K562 (cell line): ENCODE data around the gene ECE2. TPM values are rescaled to one million over a fixed set of nuclear protein-coding genes. Genes with fewer than 3 reads are reported as not detected.

Source experiments
- ATAC-seq: fragments of 200-7000 bp; cut with Tn5 transposase; 3 replicates; pipeline ENCODE4 v1.9.1; 2020; ENCODE audit warnings: moderate library complexity
- BruUV-seq: library from RNA; stranded (reverse); fragments of 400-500 nt; replicated peaks from 2 replicates; lab custom pipeline; 2021; lab: Mats Ljungman, UMichigan
- CTCF ChIA-PET: fragments of 300-600 bp; formaldehyde crosslinking; extraction: SDS; loops from one replicate; lab custom pipeline; 2021; ENCODE audit warnings: low intra/inter-chr PET ratio; lab: Yijun Ruan, JAX
- POLR2A ChIA-PET: fragments of 300-600, 350-650 bp; sonication (Branson Sonifier 250); formaldehyde crosslinking; extraction: SDS; loops from one replicate; lab custom pipeline; 2021; ENCODE audit warnings: antibody characterized with exemption, inconsistent platforms; lab: Yijun Ruan, JAX
- DNase-seq, 4 experiments: peaks; one replicate each; pipeline versions ENCODE4 v3.0.0 to v3.0.0-alpha.2; 2011 to 2018; ENCODE audit warnings: low spot score in 3 of 4, mixed read lengths in 3 of 4; ENCODE audit errors: extremely low read depth in 1 of 4
- FAIRE-seq: peaks from 2 replicates; lab custom pipeline; 2011; peaks lifted over from hg19 to GRCh38; lab: Jason Lieb, UNC
- H2AFZ ChIP-seq: 2 replicates; pipeline ENCODE4 v1.6.0; 2011; ENCODE audit warnings: low read depth, low read length, control low read depth, inconsistent platforms
- H3K27ac ChIP-seq: fragments of 200-600 bp; 3 replicates; pipeline ENCODE4 v1.8.0; 2011; ENCODE audit warnings: low read depth, mild to moderate bottlenecking, control low read depth, inconsistent platforms, low read length, moderate library complexity, mixed read lengths; ENCODE audit errors: extremely low read depth
- H3K27me3 ChIP-seq, 2 experiments: fragments of 300-600 bp in 1 of 2; 2 replicates in 1 of 2; 3 replicates in 1 of 2; pipeline versions ENCODE4 v1.6.0 to v1.8.0; 2011; ENCODE audit warnings: inconsistent platforms in 2 of 2, low read length in 2 of 2, mild to moderate bottlenecking in 1 of 2, mixed read lengths in 1 of 2, moderate library complexity in 1 of 2; ENCODE audit not compliant: control insufficient read depth in 2 of 2, insufficient read depth in 2 of 2
- H3K36me3 ChIP-seq: fragments of 300-600 bp; 3 replicates; pipeline ENCODE4 v1.8.0; 2011; ENCODE audit warnings: mild to moderate bottlenecking, low read length, inconsistent platforms; ENCODE audit not compliant: control insufficient read depth, insufficient read depth
- H3K4me1 ChIP-seq, 2 experiments: fragments of 200-600 bp in 1 of 2; replicated peaks in 1 of 2; 2 replicates in 1 of 2; 3 replicates in 1 of 2; pipeline versions ENCODE4 v1.5.1 to v1.8.0; 2011; ENCODE audit warnings: inconsistent platforms in 2 of 2, low read length in 2 of 2, mild to moderate bottlenecking in 1 of 2, mixed read lengths in 1 of 2, moderate library complexity in 1 of 2; ENCODE audit not compliant: control insufficient read depth in 2 of 2, insufficient read depth in 2 of 2
- H3K4me2 ChIP-seq: 2 replicates; pipeline ENCODE4 v1.6.1; 2011; ENCODE audit warnings: low read length, control low read depth, inconsistent platforms, mixed read lengths; ENCODE audit not compliant: insufficient read depth
- H3K4me3 ChIP-seq: fragments of 200-600 bp; sonication (generic), shearing (Covaris generic); 2 replicates; pipeline ENCODE4 v1.5.1; 2016; ENCODE audit warnings: control low read depth, inconsistent platforms
- H3K79me2 ChIP-seq: fragments of 200-600 bp; 3 replicates; pipeline ENCODE4 v1.8.0; 2011; ENCODE audit warnings: low read length, inconsistent platforms; ENCODE audit not compliant: control insufficient read depth, insufficient read depth
- H3K9ac ChIP-seq, 2 experiments: 2 replicates each; pipeline versions ENCODE4 v1.6.0 to v1.6.1; 2011; ENCODE audit warnings: low read depth in 2 of 2, low read length in 2 of 2, control low read depth in 1 of 2, inconsistent platforms in 1 of 2, mild to moderate bottlenecking in 1 of 2, mixed read lengths in 1 of 2; ENCODE audit not compliant: insufficient read depth in 1 of 2
- H3K9me1 ChIP-seq: one replicate; pipeline ENCODE4 v1.6.0; 2011; ENCODE audit warnings: inconsistent platforms, mild to moderate bottlenecking, low read length, moderate library complexity; ENCODE audit not compliant: control insufficient read depth, insufficient read depth
- H3K9me3 ChIP-seq: replicated peaks from 2 replicates; pipeline ENCODE4 v1.5.1; 2011; ENCODE audit warnings: low read depth, low read length, inconsistent platforms; ENCODE audit not compliant: control insufficient read depth, insufficient read depth
- H4K20me1 ChIP-seq: replicated peaks from 2 replicates; pipeline ENCODE4 v1.6.1; 2011; ENCODE audit warnings: low read length, inconsistent platforms, mixed read lengths; ENCODE audit not compliant: control insufficient read depth, insufficient read depth
- E2F8 ChIP-seq: fragments of 450-650 bp; IDR thresholded peaks from 2 replicates; pipeline ENCODE4 v1.7.1; 2018; ENCODE audit warnings: mild to moderate bottlenecking, low read depth; ENCODE audit not compliant: partially characterized antibody
- ILF3 ChIP-seq: fragments of 450-650 bp; IDR thresholded peaks from 2 replicates; pipeline ENCODE4 v1.6.1; 2018; ENCODE audit warnings: antibody characterized with exemption, mild to moderate bottlenecking, moderate library complexity, borderline replicate concordance
- NFXL1 ChIP-seq: fragments of 450-650 bp; formaldehyde crosslinking; IDR thresholded peaks from 2 replicates; pipeline ENCODE4 v1.4.0; 2021; ENCODE audit warnings: mild to moderate bottlenecking
- TFAP4 ChIP-seq: sonication (generic); formaldehyde crosslinking; IDR thresholded peaks from 2 replicates; pipeline ENCODE4 v1.8.0; 2022; ENCODE audit warnings: missing genetic modification reagents, mild to moderate bottlenecking, moderate library complexity, borderline replicate concordance
- ZNF41 ChIP-seq: fragments of 250-450 bp; sonication (Bioruptor Pico); conservative IDR thresholded peaks from 2 replicates; pipeline ENCODE4 v1.4.0; 2020; ENCODE audit warnings: mild to moderate bottlenecking
- ZNF507 ChIP-seq: conservative IDR thresholded peaks from 2 replicates; pipeline ENCODE4 v1.6.1; 2017; ENCODE audit warnings: missing genetic modification characterization, missing compliant biosample characterization
- ZNF707 ChIP-seq: fragments of 250-450 bp; sonication (Bioruptor Pico); conservative IDR thresholded peaks from 2 replicates; pipeline ENCODE4 v1.8.0; 2022; ENCODE audit warnings: inconsistent platforms, mild to moderate bottlenecking, moderate library complexity
- WGBS: fragments of 100-300 bp; shearing (Covaris generic); methylation state at CpG from one replicate; pipeline ENCODE4 v1.1.6; 2016; ENCODE audit warnings: low coverage, mixed read lengths; ENCODE audit not compliant: insufficient coverage; ENCODE audit errors: missing lambda C conversion rate; 5-methylcytosine and 5-hydroxymethylcytosine counted together
- in situ Hi-C: fragments of 300-500 bp; cut with MboI; formaldehyde crosslinking; loops from 4 replicates; pipeline ENCODE4 v1.15.0; 2018; ENCODE audit warnings: inconsistent platforms, mixed read lengths
- intact Hi-C: fragments of 100-400 bp; cut with micrococcal nuclease; formaldehyde crosslinking; loops from 2 replicates; pipeline ENCODE4 v1.14.2; 2022
- polyA plus RNA-seq, 8 experiments: library from polyadenylated mRNA; depleted of rRNA in 4 of 8; stranded (reverse) in 5 of 8; unstranded in 3 of 8; fragments of >200 nt; fragmentation: Nextera tagmentation in 2 of 8; fragmentation: Illumina TruSeq in 1 of 8; extraction: Ambion mirVana in 2 of 8; extraction: Trizol in 1 of 8; gene quantifications; 2 replicates each; pipeline versions ENCODE4 v1.2.1 to v1.2.3, GENCODE V29; 2011 to 2014; ENCODE audit warnings: inconsistent platforms in 1 of 8, missing spikeins in 1 of 8
- total RNA-seq, 7 experiments: library from RNA; depleted of rRNA in 6 of 7; stranded (reverse); fragments of >200 nt in 6 of 7; fragmentation: Illumina TruSeq in 2 of 7; extraction: Trizol in 2 of 7; gene quantifications; 2 replicates each; pipeline versions ENCODE4 v1.2.1 to v1.2.3, GENCODE V29; 2011 to 2021; ENCODE audit warnings: low replicate concordance in 1 of 7

The ECE2 gene
- total and polyA plus RNA-seq, 9 of the 15 experiments (the other 6 are each of a cell fraction or from before 2014, with no cell fraction given) = not detected

DNA sequence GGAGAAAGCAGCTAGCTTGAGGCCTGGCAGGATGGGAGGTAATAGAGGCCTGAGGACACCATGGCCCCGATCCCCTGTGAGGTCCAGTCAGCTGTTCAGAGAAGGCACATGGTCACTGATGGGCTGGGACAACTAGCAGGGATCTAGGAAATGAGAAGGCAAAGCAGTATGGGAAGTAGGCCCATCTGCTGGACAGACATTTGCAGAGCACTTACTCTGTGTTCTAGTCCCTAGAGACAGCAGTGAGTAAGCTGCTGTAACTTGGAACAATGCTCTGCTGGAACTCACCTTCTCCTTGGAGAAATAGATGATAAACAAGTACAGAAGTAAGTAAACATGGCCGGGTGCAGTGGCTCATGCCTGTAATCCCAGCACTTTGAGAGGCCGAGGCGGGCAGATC, 7.1 kb downstream of the ECE2 start:
- POLR2A ChIA-PET = interaction anchor here (1.3 kb wide), 1 partner anchor 12 kb away, joined by 3 read pairs; no protein-coding TSS in a partner anchor

GRCh38 chr3:184283681-184284080, 7.9 kb downstream of the ECE2 start:
- no peaks in the 10 kb centered on the region for H3K9me3 ChIP-seq
- no peaks in the 10 kb centered on the region for H3K36me3 ChIP-seq
- no peaks in the 10 kb centered on the region for H3K9me1 ChIP-seq
- no peak overlapping the region for H3K27ac ChIP-seq
- no peak for ATAC-seq
- no peaks in the 10 kb centered on the region for H3K4me1 ChIP-seq
- WGBS = 0% methylated on average over 6 of the region's 8 CpGs
- no peak overlapping the region for H3K4me2 ChIP-seq
- H2AFZ ChIP-seq = no peak overlapping the region
- H3K9ac ChIP-seq = no peak overlapping the region
- CTCF ChIA-PET = no interaction called here
- in situ Hi-C loops = no loop called here
- intact Hi-C loops = loop anchor here (1.0 to 2.0 kb wide), 3 partner anchors 33 to 138 kb away; no protein-coding TSS in a partner anchor
- no peak overlapping the region for H3K4me3 ChIP-seq
- peaks cover 12% of the 10 kb centered on the region; the same call in 1 of the 2 replicates for H4K20me1 ChIP-seq
- H3K79me2 ChIP-seq = no peaks in the 10 kb centered on the region
- BruUV-seq = no TSS peak
- no peak for DNase-seq
- FAIRE-seq = no peak
- POLR2A ChIA-PET = no interaction called here
- H3K27me3 ChIP-seq = peaks cover 28 to 60% of the 10 kb centered on the region in 2 experiments
- TF ChIP-seq ZNF41 (CRISPR knock-in tag) = no peak
- no peak for TF ChIP-seq ILF3
- TF ChIP-seq E2F8 = no peak

More for the DNA sequence above, 7.1 kb downstream of the ECE2 start:
- FAIRE-seq (no peak), ATAC-seq (peak; percentile 17; the same call in 1 of the 3 replicates), DNase-seq (no peak)
- H3K27ac ChIP-seq = no peak overlapping the region
- BruUV-seq = no TSS peak
- H3K27me3 ChIP-seq = peaks cover 34 to 61% of the 10 kb centered on the region in 2 experiments
- in situ Hi-C loops = no loop called here
- no peaks in the 10 kb centered on the region for H3K79me2 ChIP-seq
- TF ChIP-seq TFAP4 (CRISPR knock-in tag) (peak; percentile 16; the same call in 1 of the 2 replicates), ZNF707 (CRISPR knock-in tag) (no peak), ZNF507 (no peak), NFXL1 (CRISPR knock-in tag) (no peak)
- no peaks in the 10 kb centered on the region for H3K36me3 ChIP-seq
- peaks cover 12% of the 10 kb centered on the region; the same call in 1 of the 2 replicates for H4K20me1 ChIP-seq
- no peaks in the 10 kb centered on the region for H3K9me3 ChIP-seq
- CTCF ChIA-PET = no interaction called here
- H3K4me2 ChIP-seq = no peak overlapping the region
- H3K4me1 ChIP-seq = no peaks in the 10 kb centered on the region
- H3K4me3 ChIP-seq = no peak overlapping the region
- no peak overlapping the region for H3K9ac ChIP-seq
- intact Hi-C loops = no loop called here
- no peaks in the 10 kb centered on the region for H3K9me1 ChIP-seq
- 13% methylated on average over 1 of the region's 4 CpGs for WGBS
- no peak overlapping the region for H2AFZ ChIP-seq
